H9 (cell line): ENCODE measurements around the gene TBX5. TPM values are rescaled to one million over a fixed set of nuclear protein-coding genes. Genes with fewer than 3 reads are reported as not detected.

ENCODE experiments used
- DNase-seq: peaks from one replicate; pipeline ENCODE4 v3.0.0-alpha.2; 2017
- H2AFZ ChIP-seq: one replicate; pipeline ENCODE4 v1.6.1; 2013; ENCODE audit warnings: mild to moderate bottlenecking, low read length, control low read depth, moderate library complexity
- H2AK5ac ChIP-seq: 2 replicates; pipeline ENCODE4 v1.6.1; 2013; ENCODE audit warnings: low read length, control low read depth, mixed read lengths; ENCODE audit not compliant: insufficient read length
- H2BK120ac ChIP-seq: one replicate; pipeline ENCODE4 v1.6.1; 2013; ENCODE audit warnings: low read depth, mild to moderate bottlenecking, low read length, control low read depth, inconsistent platforms; ENCODE audit not compliant: poor library complexity, severe bottlenecking
- H2BK12ac ChIP-seq: 2 replicates; pipeline ENCODE4 v1.6.1; 2013; ENCODE audit warnings: low read length, control low read depth, mixed read lengths, low read depth; ENCODE audit not compliant: insufficient read length
- H2BK15ac ChIP-seq: 2 replicates; pipeline ENCODE4 v1.6.1; 2013; ENCODE audit warnings: low read depth, low read length, control low read depth
- H2BK20ac ChIP-seq: one replicate; pipeline ENCODE4 v1.6.1; 2013; ENCODE audit warnings: low read depth, mild to moderate bottlenecking, low read length, control low read depth, inconsistent platforms; ENCODE audit not compliant: poor library complexity, severe bottlenecking
- H2BK5ac ChIP-seq: 2 replicates; pipeline ENCODE4 v1.6.1; 2013; ENCODE audit warnings: low read length, control low read depth, mixed read lengths; ENCODE audit not compliant: insufficient read length
- H3K14ac ChIP-seq: 2 replicates; pipeline ENCODE4 v1.6.1; 2013; ENCODE audit warnings: low read length, control low read depth; ENCODE audit not compliant: insufficient read depth
- H3K18ac ChIP-seq: 2 replicates; pipeline ENCODE4 v1.6.1; 2013; ENCODE audit warnings: low read depth, mild to moderate bottlenecking, mixed read lengths, low read length, control low read depth; ENCODE audit not compliant: insufficient read length
- H3K23ac ChIP-seq: 2 replicates; pipeline ENCODE4 v1.6.1; 2013; ENCODE audit warnings: low read length, control low read depth, mixed read lengths, low read depth; ENCODE audit not compliant: insufficient read length
- H3K23me2 ChIP-seq: 2 replicates; pipeline ENCODE4 v1.6.1; 2013; ENCODE audit warnings: low read depth, mild to moderate bottlenecking, mixed read lengths, low read length, control low read depth; ENCODE audit not compliant: insufficient read length, poor library complexity, severe bottlenecking
- H3K27ac ChIP-seq: 2 replicates; pipeline ENCODE4 v1.5.1; 2013; ENCODE audit warnings: low read length, control low read depth, mixed read lengths, low read depth; ENCODE audit not compliant: insufficient read length
- H3K27me3 ChIP-seq: 2 replicates; pipeline ENCODE4 v1.6.1; 2013; ENCODE audit warnings: low read length, control low read depth, inconsistent platforms; ENCODE audit not compliant: insufficient read depth
- H3K4ac ChIP-seq: 2 replicates; pipeline ENCODE4 v1.6.1; 2013; ENCODE audit warnings: low read depth, mild to moderate bottlenecking, control low read depth, inconsistent platforms, low read length, moderate library complexity
- H3K4me1 ChIP-seq: 2 replicates; pipeline ENCODE4 v1.6.1; 2013; ENCODE audit warnings: low read length, control low read depth, inconsistent platforms; ENCODE audit not compliant: insufficient read depth
- H3K4me2 ChIP-seq: 2 replicates; pipeline ENCODE4 v1.6.1; 2013; ENCODE audit warnings: low read length, control low read depth, mixed read lengths; ENCODE audit not compliant: insufficient read length, insufficient read depth
- H3K56ac ChIP-seq: 2 replicates; pipeline ENCODE4 v1.6.1; 2013; ENCODE audit warnings: low read depth, mild to moderate bottlenecking, mixed read lengths, low read length, control low read depth; ENCODE audit not compliant: insufficient read length
- H3K79me1 ChIP-seq: 2 replicates; pipeline ENCODE4 v1.6.1; 2013; ENCODE audit warnings: low read depth, mild to moderate bottlenecking, moderate library complexity, low read length, control low read depth, inconsistent platforms; ENCODE audit not compliant: insufficient read depth, poor library complexity, severe bottlenecking
- H3K79me2 ChIP-seq: 2 replicates; pipeline ENCODE4 v1.6.1; 2013; ENCODE audit warnings: low read length, control low read depth, inconsistent platforms; ENCODE audit not compliant: insufficient read depth
- H3K9ac ChIP-seq: 2 replicates; pipeline ENCODE4 v1.6.1; 2013; ENCODE audit warnings: low read length, control low read depth, mixed read lengths; ENCODE audit not compliant: insufficient read length; ENCODE audit errors: extremely low read depth
- H3K9me3 ChIP-seq: one replicate; pipeline ENCODE4 v1.6.1; 2013; ENCODE audit warnings: low read depth, low read length, inconsistent platforms; ENCODE audit not compliant: control insufficient read depth
- H3T11ph ChIP-seq: one replicate; pipeline ENCODE4 v1.6.1; 2013; ENCODE audit warnings: mild to moderate bottlenecking, low read length, control low read depth, inconsistent platforms
- H4K20me1 ChIP-seq: one replicate; pipeline ENCODE4 v1.6.1; 2013; ENCODE audit not compliant: control insufficient read depth, insufficient read length, insufficient read depth
- H4K5ac ChIP-seq: 2 replicates; pipeline ENCODE4 v1.6.1; 2013; ENCODE audit warnings: low read depth, mild to moderate bottlenecking, mixed read lengths, low read length, control low read depth; ENCODE audit not compliant: insufficient read length
- H4K8ac ChIP-seq: replicated peaks from 2 replicates; pipeline ENCODE4 v1.6.1; 2013; ENCODE audit warnings: low read length, control low read depth, mixed read lengths, low read depth; ENCODE audit not compliant: insufficient read length
- H4K91ac ChIP-seq: 2 replicates; pipeline ENCODE4 v1.6.1; 2013; ENCODE audit warnings: low read depth, mild to moderate bottlenecking, moderate library complexity, mixed read lengths, low read length, control low read depth; ENCODE audit not compliant: insufficient read length
- H3K27ac Mint-ChIP-seq, 3 experiments: 2 replicates in 2 of 3; 3 replicates in 1 of 3; pipeline ENCODE4 v1.8.0; 2020 to 2021; ENCODE audit warnings: mixed read lengths in 3 of 3, mild to moderate bottlenecking in 1 of 3, moderate library complexity in 1 of 3
- H3K27me3 Mint-ChIP-seq: 2 replicates; pipeline ENCODE4 v1.8.0; 2021; ENCODE audit warnings: low read depth, mild to moderate bottlenecking, moderate library complexity, mixed read lengths
- H3K36me3 Mint-ChIP-seq, 3 experiments: 2 replicates in 2 of 3; 3 replicates in 1 of 3; pipeline ENCODE4 v1.8.0; 2020 to 2021; ENCODE audit warnings: low read depth in 3 of 3, mixed read lengths in 3 of 3; ENCODE audit not compliant: insufficient read depth in 1 of 3
- H3K4me1 Mint-ChIP-seq, 2 experiments: 2 replicates each; pipeline ENCODE4 v1.8.0; 2020; ENCODE audit warnings: mixed read lengths in 2 of 2
- H3K4me3 Mint-ChIP-seq, 2 experiments: 2 replicates in 1 of 2; 3 replicates in 1 of 2; pipeline ENCODE4 v1.8.0; 2020 to 2021; ENCODE audit warnings: mild to moderate bottlenecking in 2 of 2, mixed read lengths in 2 of 2, moderate library complexity in 1 of 2
- H3K9me3 Mint-ChIP-seq, 2 experiments: 2 replicates in 1 of 2; 3 replicates in 1 of 2; pipeline ENCODE4 v1.8.0; 2020; ENCODE audit warnings: mild to moderate bottlenecking in 2 of 2, mixed read lengths in 2 of 2, moderate library complexity in 1 of 2
- WGBS: extraction: QIAGEN DNeasy Blood & Tissue Kit; methylation state at CpG from one replicate; pipeline ENCODE4 v1.1.7; 2013; ENCODE audit warnings: missing lambda C conversion rate, low lambda C conversion rate, mixed read lengths; ENCODE audit not compliant: insufficient read length; ENCODE audit errors: extremely low coverage; 5-methylcytosine and 5-hydroxymethylcytosine counted together
- total RNA-seq: library from RNA; stranded (reverse); gene quantifications from 2 replicates; pipeline ENCODE4 v1.2.1, GENCODE V29; 2021
- TF ChIP-seq, protein P1 (sequence below): fragments of 200-600 bp; sonication (generic); conservative IDR thresholded peaks from 3 replicates; pipeline ENCODE4 v1.8.0; 2021; ENCODE audit warnings: antibody characterized with exemption, mild to moderate bottlenecking

Gene TBX5
- total RNA-seq, 1 experiment from 2014 or later, result not detected

DNA sequence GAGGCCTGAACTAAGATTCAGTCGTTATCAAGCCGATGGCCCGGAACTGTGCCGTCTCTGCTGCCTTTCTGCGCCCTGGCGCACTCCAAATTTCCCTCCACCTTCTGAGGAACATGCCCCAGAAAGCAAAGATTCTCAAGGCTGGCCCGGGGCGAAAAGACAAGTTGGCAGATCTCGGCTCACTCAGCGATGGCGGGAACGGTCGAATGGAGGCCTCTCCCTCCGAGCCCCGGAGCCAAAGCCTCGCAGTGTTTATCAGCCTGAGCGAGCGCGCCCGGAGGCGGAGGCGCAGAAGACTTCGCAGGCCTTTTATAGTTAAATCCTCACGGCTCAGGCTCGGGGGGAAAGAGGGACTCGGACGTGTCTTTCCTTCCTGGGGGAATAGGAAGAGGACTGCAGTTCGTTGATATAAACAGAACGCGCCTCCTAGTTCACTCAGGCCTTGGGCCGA, 5.6 kb downstream of the TBX5 start:
- Histone ChIP-seq H3K18ac (no peak overlapping the region), H2BK120ac (no peak overlapping the region), H3K79me1 (no peaks in the 10 kb centered on the region), H3K23me2 (no peaks in the 10 kb centered on the region), H2BK15ac (no peak overlapping the region), H4K8ac (no peak overlapping the region), H3K79me2 (no peaks in the 10 kb centered on the region), H3K56ac (no peak overlapping the region), H3K9ac (no peak overlapping the region), H3K9me3 (no peaks in the 10 kb centered on the region), H3K4me1 (peaks cover 2% of the 10 kb centered on the region), H3K4ac (no peak overlapping the region), H2AFZ (no peak overlapping the region), H2BK20ac (no peak overlapping the region), H4K20me1 (no peaks in the 10 kb centered on the region), H2BK12ac (no peak overlapping the region), H3K27ac (no peak overlapping the region), H2AK5ac (no peak overlapping the region), H3T11ph (no peak overlapping the region), H3K27me3 (peaks cover 96% of the 10 kb centered on the region), H4K91ac (no peak overlapping the region), H3K23ac (no peak overlapping the region), H3K4me2 (peak overlapping the region; percentile 41), H2BK5ac (no peak overlapping the region), H4K5ac (no peak overlapping the region), H3K14ac (no peak overlapping the region)
- Mint-ChIP-seq H3K4me1 (peaks cover 39 to 59% of the 10 kb centered on the region in 2 experiments), H3K36me3 (no peaks in the 10 kb centered on the region), H3K27me3 (peaks cover 99% of the 10 kb centered on the region), H3K9me3 (peaks cover 0 to 12% of the 10 kb centered on the region in 2 experiments; a peak in 1 of 5 replicates), H3K27ac (no peak overlapping the region; a peak in 1 of 7 replicates), H3K4me3 (peak overlapping the region; percentile 6 to 70; a peak in 4 of 5 replicates)
- TF ChIP-seq, protein P1, sequence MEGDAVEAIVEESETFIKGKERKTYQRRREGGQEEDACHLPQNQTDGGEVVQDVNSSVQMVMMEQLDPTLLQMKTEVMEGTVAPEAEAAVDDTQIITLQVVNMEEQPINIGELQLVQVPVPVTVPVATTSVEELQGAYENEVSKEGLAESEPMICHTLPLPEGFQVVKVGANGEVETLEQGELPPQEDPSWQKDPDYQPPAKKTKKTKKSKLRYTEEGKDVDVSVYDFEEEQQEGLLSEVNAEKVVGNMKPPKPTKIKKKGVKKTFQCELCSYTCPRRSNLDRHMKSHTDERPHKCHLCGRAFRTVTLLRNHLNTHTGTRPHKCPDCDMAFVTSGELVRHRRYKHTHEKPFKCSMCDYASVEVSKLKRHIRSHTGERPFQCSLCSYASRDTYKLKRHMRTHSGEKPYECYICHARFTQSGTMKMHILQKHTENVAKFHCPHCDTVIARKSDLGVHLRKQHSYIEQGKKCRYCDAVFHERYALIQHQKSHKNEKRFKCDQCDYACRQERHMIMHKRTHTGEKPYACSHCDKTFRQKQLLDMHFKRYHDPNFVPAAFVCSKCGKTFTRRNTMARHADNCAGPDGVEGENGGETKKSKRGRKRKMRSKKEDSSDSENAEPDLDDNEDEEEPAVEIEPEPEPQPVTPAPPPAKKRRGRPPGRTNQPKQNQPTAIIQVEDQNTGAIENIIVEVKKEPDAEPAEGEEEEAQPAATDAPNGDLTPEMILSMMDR, result no peak
- WGBS, result no CpG with 5 or more reads among the region's 31 CpGs
- DNase-seq, result peak; percentile 62
